ENCODE measurements around the gene SPZ1. TPM values are rescaled to one million over a fixed set of nuclear protein-coding genes. Genes with fewer than 3 reads are reported as not detected.
"Not testable (repeated sequence)": the region's sequence is repeated elsewhere in the genome, so short reads cannot be mapped to it uniquely, and the experiment has no call there.

SPZ1 gene, protein sequence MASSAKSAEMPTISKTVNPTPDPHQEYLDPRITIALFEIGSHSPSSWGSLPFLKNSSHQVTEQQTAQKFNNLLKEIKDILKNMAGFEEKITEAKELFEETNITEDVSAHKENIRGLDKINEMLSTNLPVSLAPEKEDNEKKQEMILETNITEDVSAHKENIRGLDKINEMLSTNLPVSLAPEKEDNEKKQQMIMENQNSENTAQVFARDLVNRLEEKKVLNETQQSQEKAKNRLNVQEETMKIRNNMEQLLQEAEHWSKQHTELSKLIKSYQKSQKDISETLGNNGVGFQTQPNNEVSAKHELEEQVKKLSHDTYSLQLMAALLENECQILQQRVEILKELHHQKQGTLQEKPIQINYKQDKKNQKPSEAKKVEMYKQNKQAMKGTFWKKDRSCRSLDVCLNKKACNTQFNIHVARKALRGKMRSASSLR
- total RNA-seq: not detected in 2 replicates
- polyA plus RNA-seq (2012): not detected

DNA sequence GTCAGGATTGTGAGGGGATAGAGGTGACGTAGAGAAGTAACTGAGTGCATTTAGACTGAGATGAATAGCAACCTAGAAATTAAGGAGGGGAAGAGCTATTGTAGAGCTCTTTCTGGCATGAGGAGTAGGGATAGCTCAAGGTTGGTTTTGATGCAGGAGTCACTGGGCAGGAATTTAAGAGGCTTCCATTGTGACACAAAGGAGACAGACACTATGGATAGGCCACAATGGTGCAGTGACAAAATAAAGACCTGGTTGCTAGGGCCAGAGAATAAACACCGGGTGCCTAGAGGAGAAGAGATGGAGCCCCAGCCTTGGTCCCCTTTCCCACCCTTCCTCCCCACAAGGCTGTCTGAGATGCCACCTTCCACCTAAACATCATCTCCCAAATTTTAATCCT, at the start of gene SPZ1:
Gene SPZ1, plus strand, starts transcription at position 301 of the 400 bp plus-strand sequence. CDS start 214 bp downstream, outside the sequence.
- no peak for DNase-seq (ENCODE audit: low read depth)

GRCh38 chr5:80270543-80270942, 49.3 kb upstream of the SPZ1 start:
- not testable (repeated sequence) for DNase-seq (ENCODE audit: low read depth)

DNA sequence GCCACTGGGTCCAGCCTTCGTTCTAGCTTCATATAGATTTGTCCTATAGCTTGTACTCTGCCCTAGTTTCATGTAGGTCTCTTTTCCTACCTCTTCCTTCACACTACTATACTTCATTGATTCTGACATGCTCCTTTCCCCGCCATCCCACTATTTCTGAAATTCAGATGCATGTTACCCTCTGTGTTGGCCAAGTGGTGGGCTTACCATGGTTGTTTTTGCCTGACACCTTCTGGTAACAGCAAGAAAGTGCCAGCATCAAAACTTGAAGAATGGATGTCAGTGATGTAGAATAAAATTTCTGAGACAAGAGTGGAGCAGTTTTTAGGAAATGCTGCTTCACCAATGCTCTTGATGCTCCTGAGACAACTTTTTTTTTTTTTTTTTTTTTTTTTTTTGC, 44.5 kb upstream of the SPZ1 start:
- DNase-seq (ENCODE audit: low read depth): peak; percentile 46

- DNase-seq (ENCODE audit: low read depth): no peak
These were observed 43.6 kb upstream of the SPZ1 start for GRCh38 chr5:80276186-80276585.

- no peak for DNase-seq (ENCODE audit: low read depth)
These were observed 42.6 kb upstream of the SPZ1 start for GRCh38 chr5:80277191-80277590.

- DNase-seq (ENCODE audit: low read depth): no peak
These were observed 37.7 kb upstream of the SPZ1 start for GRCh38 chr5:80282054-80282453.

GRCh38 chr5:80283360-80283759, 36.4 kb upstream of the SPZ1 start:
- DNase-seq (ENCODE audit: low read depth): no peak

- DNase-seq (ENCODE audit: low read depth): no peak
These were observed 35.1 kb upstream of the SPZ1 start for GRCh38 chr5:80284720-80285119.

GRCh38 chr5:80288177-80288576, 31.6 kb upstream of the SPZ1 start:
- DNase-seq (ENCODE audit: low read depth): no peak

GRCh38 chr5:80289320-80289719, 30.5 kb upstream of the SPZ1 start:
- DNase-seq (ENCODE audit: low read depth): no peak

- no peak for DNase-seq (ENCODE audit: low read depth)
These were observed 28.0 kb upstream of the SPZ1 start for GRCh38 chr5:80291761-80292160.

- peak; percentile 2 for DNase-seq (ENCODE audit: low read depth)
These were observed 23.7 kb upstream of the SPZ1 start for GRCh38 chr5:80296121-80296520.

- no peak for DNase-seq (ENCODE audit: low read depth)
These were observed 20.2 kb upstream of the SPZ1 start for GRCh38 chr5:80299601-80300000.

DNA sequence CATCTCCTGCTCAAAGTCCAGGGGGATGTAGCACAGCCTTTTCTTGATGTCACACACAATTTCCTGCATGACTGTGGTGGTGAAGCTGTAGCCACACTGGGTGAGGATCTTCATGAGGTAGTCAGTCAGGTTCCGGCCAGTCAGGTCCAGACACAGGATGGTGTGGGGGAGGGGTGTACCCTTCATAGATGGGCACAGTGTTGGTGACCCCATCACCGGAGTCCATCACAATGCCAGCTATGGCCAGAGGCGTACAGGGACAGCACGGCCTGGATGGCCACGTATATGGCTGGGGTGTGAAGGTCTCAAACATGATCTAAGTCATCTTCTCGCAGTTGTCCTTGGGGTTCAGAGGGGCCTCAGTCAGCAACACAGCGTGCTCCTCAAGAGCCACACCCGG, 19.7 kb upstream of the SPZ1 start:
- DNase-seq (ENCODE audit: low read depth): no peak

DNA sequence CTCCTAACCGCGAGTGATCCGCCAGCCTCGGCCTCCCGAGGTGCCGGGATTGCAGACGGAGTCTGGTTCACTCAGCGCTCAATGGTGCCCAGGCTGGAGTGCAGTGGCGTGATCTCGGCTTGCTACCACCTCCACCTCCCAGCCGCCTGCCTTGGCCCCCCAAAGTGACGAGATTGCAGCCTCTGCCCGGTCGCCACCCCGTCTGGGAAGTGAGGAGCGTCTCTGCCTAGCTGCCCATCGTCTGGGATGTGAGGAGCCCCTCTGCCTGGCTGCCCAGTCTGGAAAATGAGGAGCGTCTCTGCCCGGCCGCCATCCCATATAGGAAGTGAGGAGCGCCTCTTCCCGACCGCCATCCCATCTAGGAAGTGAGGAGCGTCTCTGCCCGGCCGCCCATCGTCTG, 19.0 kb upstream of the SPZ1 start:
- DNase-seq (ENCODE audit: low read depth): not testable (repeated sequence)

DNA sequence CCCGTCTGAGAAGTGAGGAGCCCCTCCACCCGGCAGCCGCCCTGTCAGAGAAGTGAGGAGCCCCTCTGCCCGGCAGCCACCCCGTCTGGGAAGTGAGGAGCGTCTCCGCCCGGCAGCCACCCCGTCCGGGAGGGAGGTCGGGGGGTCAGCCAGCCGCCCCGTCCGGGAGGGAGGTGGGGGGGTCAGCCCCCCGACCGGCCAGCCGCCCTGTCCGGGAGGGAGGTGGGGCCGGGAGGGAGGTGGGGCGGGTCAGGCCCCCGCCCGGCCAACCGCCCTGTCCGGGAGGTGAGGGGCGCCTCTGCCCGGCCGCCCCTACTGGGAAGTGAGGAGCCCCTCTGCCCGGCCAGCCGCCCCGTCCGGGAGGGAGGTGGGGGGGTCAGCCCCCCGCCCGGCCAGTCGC, 18.5 kb upstream of the SPZ1 start:
- not testable (repeated sequence) for DNase-seq (ENCODE audit: low read depth)

- DNase-seq (ENCODE audit: low read depth): no peak
These were observed 17.2 kb upstream of the SPZ1 start for GRCh38 chr5:80302636-80303035.

GRCh38 chr5:80308526-80308925, 11.3 kb upstream of the SPZ1 start:
- DNase-seq (ENCODE audit: low read depth): no peak

- no peak for DNase-seq (ENCODE audit: low read depth)
These were observed 9.7 kb upstream of the SPZ1 start for GRCh38 chr5:80309871-80310665.

DNA sequence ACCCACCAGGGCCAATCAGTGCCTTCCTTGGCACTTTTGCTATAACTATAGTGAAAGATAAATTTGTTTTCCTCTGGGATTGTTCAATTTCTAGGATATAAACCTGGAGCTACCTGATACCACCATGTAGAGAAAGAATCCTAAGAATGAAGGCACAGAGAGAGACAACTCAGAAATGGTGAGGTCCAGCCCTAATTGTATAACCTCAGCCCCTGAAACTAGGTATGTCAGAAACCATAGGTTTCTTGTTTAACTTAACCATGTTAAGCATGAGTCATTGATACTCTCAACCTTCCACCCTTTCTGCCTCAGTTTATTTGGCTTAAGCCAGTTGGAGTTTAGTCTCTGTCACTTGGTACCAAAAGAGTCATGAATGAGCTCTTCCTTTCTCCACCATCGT, 4.6 kb upstream of the SPZ1 start:
- DNase-seq (ENCODE audit: low read depth): no peak

GRCh38 chr5:80318212-80318611, 1.6 kb upstream of the SPZ1 start:
- DNase-seq (ENCODE audit: low read depth): peak; percentile 72

DNA sequence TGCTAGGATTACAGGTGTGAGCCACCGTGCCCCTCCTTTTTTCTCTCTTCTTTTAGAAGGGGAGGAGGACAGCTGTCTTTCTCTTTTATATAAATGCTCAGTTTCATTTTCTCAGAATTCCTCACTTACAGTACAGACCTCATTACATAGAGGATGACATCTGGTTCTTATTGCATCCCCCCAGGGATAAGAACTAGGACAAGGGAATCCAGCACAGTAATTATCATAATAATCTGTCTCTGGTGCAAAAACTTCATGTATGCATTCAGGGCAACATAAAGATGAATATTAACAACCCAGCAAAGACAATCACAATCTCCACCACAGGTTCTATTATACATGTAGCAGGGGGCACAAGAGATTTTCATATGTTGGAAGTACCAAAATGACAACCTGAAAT, 5.1 kb downstream of the SPZ1 start:
- no peak for DNase-seq (ENCODE audit: low read depth)
